GM18519 (cell line): ENCODE measurements around the gene S100A13.
"Not testable (repeated sequence)": the region's sequence is repeated elsewhere in the genome, so short reads cannot be mapped to it uniquely, and the experiment has no call there.

Source experiments
- ATAC-seq: cut with Tn5 transposase; IDR thresholded peaks from one replicate; pipeline ENCODE4 v1.9.1; 2021; ENCODE audit warnings: mild to moderate bottlenecking, moderate library complexity; ENCODE audit not compliant: unreplicated experiment, low FRiP score

S100A13 gene

GRCh38 chr1:153649137-153649862 is 22.0 kb upstream of the S100A13 start:
- ATAC-seq: no peak

GRCh38 chr1:153648000-153648643 is 20.8 kb upstream of the S100A13 start:
- no peak for ATAC-seq

GRCh38 chr1:153647346-153647714 is 20.0 kb upstream of the S100A13 start:
- ATAC-seq: no peak

GRCh38 chr1:153646672-153647345 is 19.5 kb upstream of the S100A13 start:
- ATAC-seq: no peak

GRCh38 chr1:153643816-153644215 is 16.5 kb upstream of the S100A13 start:
- no peak for ATAC-seq

- no peak for ATAC-seq
These were observed 15.8 kb upstream of the S100A13 start for GRCh38 chr1:153643100-153643499.

- no peak for ATAC-seq
These were observed 14.9 kb upstream of the S100A13 start for GRCh38 chr1:153642161-153642560.

GRCh38 chr1:153640861-153641260 is 13.6 kb upstream of the S100A13 start:
- no peak for ATAC-seq

GRCh38 chr1:153640213-153640612 is 12.9 kb upstream of the S100A13 start:
- ATAC-seq: not testable (repeated sequence)

GRCh38 chr1:153639280-153639679 is 12.0 kb upstream of the S100A13 start:
- ATAC-seq: no peak

GRCh38 chr1:153638261-153638660 is 11.0 kb upstream of the S100A13 start:
- no peak for ATAC-seq

GRCh38 chr1:153636312-153636711 is 9.0 kb upstream of the S100A13 start:
- ATAC-seq: no peak

- ATAC-seq: no peak
These were observed 8.6 kb upstream of the S100A13 start for GRCh38 chr1:153635872-153636271.

GRCh38 chr1:153633754-153634665 is 6.7 kb upstream of the S100A13 start, which contains the start of gene CHTOP:
Gene CHTOP (plus strand): TSS chr1:153634066. CDS start chr1:153636589, 2,523 bp downstream.
- ATAC-seq: peak; percentile 88

- no peak for ATAC-seq
These were observed 6.0 kb upstream of the S100A13 start for GRCh38 chr1:153633161-153633753.

GRCh38 chr1:153631047-153632022 is 4.0 kb upstream of the S100A13 start:
- no peak for ATAC-seq

- no peak for ATAC-seq
These were observed 3.1 kb upstream of the S100A13 start for GRCh38 chr1:153630384-153630783.

- no peak for ATAC-seq
These were observed 2.7 kb upstream of the S100A13 start for GRCh38 chr1:153629971-153630370.

GRCh38 chr1:153629343-153629665 is 2.0 kb upstream of the S100A13 start:
- no peak for ATAC-seq
